Measurements from ENCODE around the gene OCSTAMP.

The OCSTAMP gene

GRCh38 chr20:46551522-46552381 lies 1.3 kb upstream of the OCSTAMP start:
- Histone ChIP-seq H3K36me3 (ENCODE audit: low read depth) (no peaks in the 10 kb centered on the region), H3K27me3 (ENCODE audit: insufficient read depth, poor library complexity, severe bottlenecking) (peaks cover 7% of the 10 kb centered on the region), H3K9me3 (ENCODE audit: severe bottlenecking) (no peaks in the 10 kb centered on the region), H3K27ac (ENCODE audit: poor library complexity, severe bottlenecking) (no peak overlapping the region), H3K4me3 (ENCODE audit: severe bottlenecking) (no peak overlapping the region), H3K4me1 (ENCODE audit: insufficient read depth, poor library complexity, severe bottlenecking) (no peaks in the 10 kb centered on the region)
- DNase-seq (ENCODE audit: low spot score) (no peak), ATAC-seq (ENCODE audit: low read depth) (0 out of 3 replicates have a peak, but pooled peaks have one; percentile 9)
- TF ChIP-seq CTCF (IDR thresholded peaks at IDR 0.05; ENCODE audit: poor library complexity, severe bottlenecking) = no peak

- H3K4me3 ChIP-seq (ENCODE audit: severe bottlenecking) = no peak overlapping the region
- DNase-seq (ENCODE audit: low spot score) (no peak), ATAC-seq (ENCODE audit: low read depth) (no peak)
- no peak for TF ChIP-seq CTCF (IDR thresholded peaks at IDR 0.05; ENCODE audit: poor library complexity, severe bottlenecking)
- H3K27me3 ChIP-seq (ENCODE audit: insufficient read depth, poor library complexity, severe bottlenecking) = peaks cover 7% of the 10 kb centered on the region
- no peaks in the 10 kb centered on the region for H3K9me3 ChIP-seq (ENCODE audit: severe bottlenecking)
- no peaks in the 10 kb centered on the region for H3K4me1 ChIP-seq (ENCODE audit: insufficient read depth, poor library complexity, severe bottlenecking)
- H3K27ac ChIP-seq (ENCODE audit: poor library complexity, severe bottlenecking) = no peak overlapping the region
- no peaks in the 10 kb centered on the region for H3K36me3 ChIP-seq (ENCODE audit: low read depth)
Observed at GRCh38 chr20:46549188-46549972, 1.1 kb downstream of the OCSTAMP start.

- Histone ChIP-seq H3K9me3 (ENCODE audit: severe bottlenecking) (no peaks in the 10 kb centered on the region), H3K27ac (ENCODE audit: poor library complexity, severe bottlenecking) (no peak overlapping the region), H3K4me1 (ENCODE audit: insufficient read depth, poor library complexity, severe bottlenecking) (no peaks in the 10 kb centered on the region), H3K4me3 (ENCODE audit: severe bottlenecking) (no peak overlapping the region), H3K36me3 (ENCODE audit: low read depth) (no peaks in the 10 kb centered on the region), H3K27me3 (ENCODE audit: insufficient read depth, poor library complexity, severe bottlenecking) (peaks cover 10% of the 10 kb centered on the region)
- DNase-seq (ENCODE audit: low spot score) = no peak
- ATAC-seq (ENCODE audit: low read depth) = no peak
- no peak for TF ChIP-seq CTCF (IDR thresholded peaks at IDR 0.05; ENCODE audit: poor library complexity, severe bottlenecking)
Observed at GRCh38 chr20:46548688-46549087, 1.8 kb downstream of the OCSTAMP start.

- Histone ChIP-seq H3K27ac (ENCODE audit: poor library complexity, severe bottlenecking) (no peak overlapping the region), H3K27me3 (ENCODE audit: insufficient read depth, poor library complexity, severe bottlenecking) (peaks cover 14% of the 10 kb centered on the region), H3K9me3 (ENCODE audit: severe bottlenecking) (no peaks in the 10 kb centered on the region)
Observed at GRCh38 chr20:46547995-46548394, 2.5 kb downstream of the OCSTAMP start.

More at GRCh38 chr20:46547995-46548394, 2.5 kb downstream of the OCSTAMP start:
- H3K4me1 ChIP-seq (ENCODE audit: insufficient read depth, poor library complexity, severe bottlenecking) = no peaks in the 10 kb centered on the region
- H3K4me3 ChIP-seq (ENCODE audit: severe bottlenecking) = no peak overlapping the region
- no peaks in the 10 kb centered on the region for H3K36me3 ChIP-seq (ENCODE audit: low read depth)
- DNase-seq (ENCODE audit: low spot score) = no peak
- TF ChIP-seq CTCF (IDR thresholded peaks at IDR 0.05; ENCODE audit: poor library complexity, severe bottlenecking) = no peak
- no peak for ATAC-seq (ENCODE audit: low read depth)

Data from RWPE2 (cell line).